ENCODE measurements around the gene SPAG16.

DNA sequence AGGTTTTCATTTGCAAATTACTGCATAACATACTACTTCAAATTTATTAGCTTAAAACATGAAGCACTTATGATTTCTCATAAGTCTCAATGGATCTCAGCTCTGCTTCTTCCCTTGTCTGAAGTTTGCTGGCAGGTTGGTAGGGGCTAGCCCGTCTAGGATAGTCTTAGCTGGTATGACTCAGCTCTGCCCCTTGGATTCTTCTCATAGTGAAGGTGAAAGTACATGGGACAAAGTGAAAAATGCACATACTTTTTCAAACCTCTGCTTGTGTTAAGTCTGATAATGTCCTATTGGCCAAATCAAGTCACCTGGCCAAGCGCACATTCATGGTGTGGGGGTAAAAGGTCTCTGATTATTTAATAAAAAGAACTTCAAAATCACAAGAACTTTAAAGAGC lies 941.8 kb downstream of the SPAG16 start:
- TF ChIP-seq CTCF (IDR thresholded peaks at IDR 0.05), result no peak
- TF ChIP-seq POLR2A (IDR thresholded peaks at IDR 0.05), result no peak
